ENCODE measurements around the gene CALHM5. TPM values are rescaled to one million over a fixed set of nuclear protein-coding genes. Genes with fewer than 3 reads are reported as not detected.

The CALHM5 gene
- total RNA-seq, 1 donor from 2014 or later = 2.2 TPM

DNA sequence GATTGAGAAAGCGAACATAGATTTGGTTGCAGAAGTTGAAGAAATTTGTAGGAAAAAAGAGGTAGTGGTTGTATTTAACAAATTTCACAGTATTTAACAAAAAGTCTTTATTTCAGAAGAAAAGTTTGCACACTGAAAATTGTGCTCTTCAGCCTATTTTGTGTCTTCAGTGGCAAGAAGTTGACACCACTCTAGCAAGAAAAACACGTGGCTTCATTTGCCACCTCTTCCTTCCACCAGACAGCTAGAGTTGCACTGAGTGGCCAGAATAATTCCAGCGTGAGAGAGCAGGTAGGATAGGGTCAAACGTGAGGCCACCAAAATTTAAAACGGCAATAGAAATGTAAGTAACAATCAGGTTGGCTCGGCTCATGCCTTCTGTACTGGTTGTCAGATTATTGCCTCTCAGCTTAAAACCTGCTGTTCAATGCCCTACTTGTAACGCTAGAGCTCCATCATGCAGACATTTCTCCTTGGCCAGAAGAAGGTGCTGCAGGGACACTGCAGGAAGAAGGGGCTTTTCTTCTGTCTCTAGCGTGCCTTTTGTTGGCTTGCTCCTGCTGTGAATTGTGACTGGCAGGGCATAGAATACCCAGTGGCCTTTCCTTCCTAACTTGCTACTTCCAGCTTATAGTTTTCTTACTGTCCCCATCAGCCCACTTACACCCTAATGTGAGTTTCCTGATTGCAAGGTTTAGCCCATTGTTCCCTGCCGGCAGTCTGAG lies 22.0 kb downstream of the CALHM5 start:
- H3K4me3 ChIP-seq = no peak overlapping the region
- no peaks in the 10 kb centered on the region for H3K9me3 ChIP-seq
- no peaks in the 10 kb centered on the region for H3K36me3 ChIP-seq
- intact Hi-C loops (cut with DNase I) = loop anchor here (5.0 kb wide), 1 partner anchor 246 kb away; no protein-coding TSS in a partner anchor
- TF ChIP-seq POLR2AphosphoS5 (IDR thresholded peaks at IDR 0.05; ENCODE audit: insufficient read depth in 1 of 2, low read depth in 1 of 2) (no peak), POLR2A (IDR thresholded peaks at IDR 0.05) (no peak)
- TF ChIP-seq, protein P1, sequence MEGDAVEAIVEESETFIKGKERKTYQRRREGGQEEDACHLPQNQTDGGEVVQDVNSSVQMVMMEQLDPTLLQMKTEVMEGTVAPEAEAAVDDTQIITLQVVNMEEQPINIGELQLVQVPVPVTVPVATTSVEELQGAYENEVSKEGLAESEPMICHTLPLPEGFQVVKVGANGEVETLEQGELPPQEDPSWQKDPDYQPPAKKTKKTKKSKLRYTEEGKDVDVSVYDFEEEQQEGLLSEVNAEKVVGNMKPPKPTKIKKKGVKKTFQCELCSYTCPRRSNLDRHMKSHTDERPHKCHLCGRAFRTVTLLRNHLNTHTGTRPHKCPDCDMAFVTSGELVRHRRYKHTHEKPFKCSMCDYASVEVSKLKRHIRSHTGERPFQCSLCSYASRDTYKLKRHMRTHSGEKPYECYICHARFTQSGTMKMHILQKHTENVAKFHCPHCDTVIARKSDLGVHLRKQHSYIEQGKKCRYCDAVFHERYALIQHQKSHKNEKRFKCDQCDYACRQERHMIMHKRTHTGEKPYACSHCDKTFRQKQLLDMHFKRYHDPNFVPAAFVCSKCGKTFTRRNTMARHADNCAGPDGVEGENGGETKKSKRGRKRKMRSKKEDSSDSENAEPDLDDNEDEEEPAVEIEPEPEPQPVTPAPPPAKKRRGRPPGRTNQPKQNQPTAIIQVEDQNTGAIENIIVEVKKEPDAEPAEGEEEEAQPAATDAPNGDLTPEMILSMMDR (IDR thresholded peaks at IDR 0.05) = no peak
- H3K27me3 ChIP-seq = no peaks in the 10 kb centered on the region
- no peak overlapping the region for H3K27ac ChIP-seq
- H3K4me1 ChIP-seq = no peaks in the 10 kb centered on the region
- no peak for DNase-seq (ENCODE audit: extremely low spot score in 2 of 2)

DNA sequence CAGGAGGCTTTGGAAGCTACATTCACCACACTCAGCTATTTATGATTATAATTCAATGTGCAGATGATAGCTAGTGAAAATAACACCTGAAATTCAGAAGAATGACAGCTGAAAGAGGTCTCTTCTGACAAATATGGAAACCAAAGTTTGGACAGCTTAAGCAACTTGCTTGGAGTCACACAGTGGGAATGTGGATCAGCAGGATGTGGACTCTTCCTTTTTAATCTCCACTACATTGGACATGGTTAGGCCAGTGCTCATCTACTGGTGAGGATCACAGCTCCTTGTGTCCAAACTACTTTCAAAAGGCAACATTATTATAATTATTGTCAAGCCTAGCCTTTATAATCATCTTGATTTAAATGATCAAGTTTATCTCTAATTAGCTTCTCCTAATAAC lies 23.7 kb downstream of the CALHM5 start:
- intact Hi-C loops (cut with DNase I) = no loop called here

DNA sequence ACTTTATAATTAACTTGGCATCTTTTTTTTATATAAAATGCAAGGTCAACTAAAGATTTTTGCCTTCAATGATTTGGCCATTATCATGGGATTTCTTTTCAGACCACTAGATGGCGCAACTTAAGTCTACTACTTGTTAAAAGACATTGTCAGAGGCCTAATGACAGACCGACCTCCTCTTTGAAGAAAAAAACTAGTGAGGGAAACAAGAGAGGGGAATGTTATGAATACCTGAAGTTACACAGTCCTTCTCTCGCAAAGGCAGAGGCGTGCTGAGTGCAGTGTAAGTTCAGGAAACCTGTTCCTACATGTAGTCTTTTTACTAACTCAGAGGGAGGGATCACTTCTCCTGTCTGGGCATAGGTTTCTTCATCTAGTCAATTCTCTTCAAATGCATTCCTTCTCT lies 24.8 kb downstream of the CALHM5 start:
- H3K9me3 ChIP-seq = no peaks in the 10 kb centered on the region
- no peak overlapping the region for H3K27ac ChIP-seq
- no peaks in the 10 kb centered on the region for H3K4me1 ChIP-seq
- no peak for DNase-seq (ENCODE audit: extremely low spot score in 2 of 2)
- no peak overlapping the region for H3K4me3 ChIP-seq
- TF ChIP-seq, protein P1 (IDR thresholded peaks at IDR 0.05) = peak in 1 of 3 experiments; percentile 65
- no peak for TF ChIP-seq POLR2AphosphoS5 (IDR thresholded peaks at IDR 0.05; ENCODE audit: insufficient read depth in 1 of 2, low read depth in 1 of 2)
- intact Hi-C loops (cut with DNase I) = no loop called here
- H3K27me3 ChIP-seq = no peaks in the 10 kb centered on the region
- no peaks in the 10 kb centered on the region for H3K36me3 ChIP-seq

More for the DNA sequence above, 23.7 kb downstream of the CALHM5 start:
- Histone ChIP-seq H3K9me3 (no peaks in the 10 kb centered on the region), H3K27me3 (no peaks in the 10 kb centered on the region), H3K4me1 (no peaks in the 10 kb centered on the region), H3K36me3 (no peaks in the 10 kb centered on the region), H3K4me3 (no peak overlapping the region), H3K27ac (no peak overlapping the region)
- no peak for DNase-seq (ENCODE audit: extremely low spot score in 2 of 2)
- TF ChIP-seq POLR2AphosphoS5 (IDR thresholded peaks at IDR 0.05; ENCODE audit: insufficient read depth in 1 of 2, low read depth in 1 of 2) = no peak
- no peak for TF ChIP-seq POLR2A (IDR thresholded peaks at IDR 0.05)
- TF ChIP-seq, protein P1 (IDR thresholded peaks at IDR 0.05) = no peak

DNA sequence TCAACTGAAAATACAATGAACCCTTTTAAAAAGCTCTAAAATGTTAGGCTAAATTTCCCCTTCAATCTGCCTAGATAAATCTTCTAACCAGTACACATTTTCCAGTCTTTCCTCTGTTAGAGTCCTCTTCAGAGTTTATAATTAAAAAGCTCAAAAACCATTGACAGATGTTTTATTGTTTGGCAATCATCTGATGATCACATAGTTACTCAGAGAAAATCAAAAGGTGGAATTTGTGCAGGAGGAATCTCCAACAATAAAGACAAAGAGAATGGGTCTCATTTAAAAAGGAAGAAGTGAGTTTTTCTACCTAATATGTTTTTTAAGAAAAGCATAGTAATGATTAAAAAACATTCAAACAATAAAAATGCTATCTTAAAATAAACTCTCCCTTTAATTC lies 31.0 kb downstream of the CALHM5 start:
- no peaks in the 10 kb centered on the region for H3K9me3 ChIP-seq
- H3K27me3 ChIP-seq = no peaks in the 10 kb centered on the region
- DNase-seq (ENCODE audit: extremely low spot score in 2 of 2) = no peak
- no peak overlapping the region for H3K27ac ChIP-seq
- TF ChIP-seq POLR2A (IDR thresholded peaks at IDR 0.05) = no peak
- H3K4me1 ChIP-seq = no peaks in the 10 kb centered on the region
- no peak overlapping the region for H3K4me3 ChIP-seq
- intact Hi-C loops (cut with DNase I) = no loop called here
- no peaks in the 10 kb centered on the region for H3K36me3 ChIP-seq

DNA sequence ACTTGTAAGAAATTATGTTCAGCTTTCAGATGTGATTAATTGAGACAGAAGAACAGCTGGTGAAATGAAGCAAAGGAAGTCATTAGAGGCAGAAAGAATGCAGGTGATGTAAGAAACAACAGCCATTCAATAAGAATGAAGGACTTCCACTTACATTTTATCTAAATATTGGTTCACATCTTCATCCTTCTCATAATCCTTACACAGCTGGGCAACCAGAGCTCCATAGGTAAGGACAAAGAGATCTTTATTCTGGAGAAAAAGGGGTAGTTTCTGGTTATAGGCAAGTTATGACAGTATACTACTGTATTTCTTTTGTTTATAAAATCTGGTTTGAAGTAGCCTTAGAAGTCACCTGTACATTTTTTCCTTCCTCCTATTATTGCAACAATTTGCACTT lies 31.7 kb downstream of the CALHM5 start:
- TF ChIP-seq, protein P1 (IDR thresholded peaks at IDR 0.05) = no peak
- intact Hi-C loops (cut with DNase I) = no loop called here

More for the DNA sequence above, 31.7 kb downstream of the CALHM5 start:
- Histone ChIP-seq H3K9me3 (no peaks in the 10 kb centered on the region), H3K4me1 (no peaks in the 10 kb centered on the region), H3K36me3 (no peaks in the 10 kb centered on the region), H3K4me3 (no peak overlapping the region), H3K27me3 (no peaks in the 10 kb centered on the region), H3K27ac (no peak overlapping the region)
- DNase-seq (ENCODE audit: extremely low spot score in 2 of 2) = no peak

Measured in vagina (tissue), 2 donors.